ENCODE measurements around the gene CAPN7.

CAPN7 gene

GRCh38 chr3:15265655-15266509 lies 59.8 kb downstream of the CAPN7 start:
- peaks cover 50 to 57% of the 10 kb centered on the region in 2 donors for H3K4me1 Mint-ChIP-seq (ENCODE audit: low read depth in 2 of 2)
- peak overlapping the region; percentile 25 to 43 for H3K4me3 Mint-ChIP-seq

GRCh38 chr3:15266510-15267376 lies 60.7 kb downstream of the CAPN7 start:
- H3K4me1 Mint-ChIP-seq (ENCODE audit: low read depth in 2 of 2), result peaks cover 46 to 57% of the 10 kb centered on the region in 2 donors
- no peak for ATAC-seq (replicated peaks)
- no peaks in the 10 kb centered on the region for H3K9me3 Mint-ChIP-seq
- DNase-seq, result no peak
- peak overlapping the region; percentile 25 to 43 for H3K4me3 Mint-ChIP-seq
- H3K27ac Mint-ChIP-seq, result peak overlapping the region; percentile 71 to 90
- peaks cover 48% of the 10 kb centered on the region for H3K36me3 Mint-ChIP-seq (ENCODE audit: insufficient read depth)
- H3K27me3 Mint-ChIP-seq, result no peaks in the 10 kb centered on the region

More at GRCh38 chr3:15265655-15266509, 59.8 kb downstream of the CAPN7 start:
- no peak for ATAC-seq (replicated peaks)
- Mint-ChIP-seq H3K36me3 (ENCODE audit: insufficient read depth) (peaks cover 49% of the 10 kb centered on the region), H3K27me3 (no peaks in the 10 kb centered on the region), H3K9me3 (no peaks in the 10 kb centered on the region), H3K27ac (peak overlapping the region; percentile 79 to 90)
- DNase-seq, result no peak

DNA sequence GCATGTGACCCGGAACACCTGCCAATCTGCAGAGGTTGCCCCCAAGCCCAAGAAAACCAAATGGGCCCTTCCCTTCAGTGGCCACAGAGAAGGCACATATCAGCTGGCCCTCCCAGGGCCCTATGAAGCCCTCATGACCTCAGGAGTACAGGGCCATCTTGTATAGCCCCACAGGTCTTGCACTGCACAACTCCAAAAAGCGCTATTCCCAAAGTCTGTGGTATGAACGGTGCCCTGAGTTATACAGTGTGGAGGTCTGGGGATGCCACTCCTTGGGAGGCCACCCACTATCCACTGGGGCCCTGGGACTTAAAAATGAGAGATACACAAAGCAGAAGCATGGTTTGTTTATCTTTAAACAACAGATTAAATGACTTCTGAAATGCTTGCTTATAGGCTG lies 61.5 kb downstream of the CAPN7 start:
- H3K27me3 Mint-ChIP-seq, result no peaks in the 10 kb centered on the region

GRCh38 chr3:15268033-15268631 lies 62.1 kb downstream of the CAPN7 start:
- Mint-ChIP-seq H3K4me1 (ENCODE audit: low read depth in 2 of 2) (peaks cover 60 to 66% of the 10 kb centered on the region in 2 donors), H3K27me3 (no peaks in the 10 kb centered on the region), H3K9me3 (no peaks in the 10 kb centered on the region), H3K27ac (peak overlapping the region; percentile 32 to 67), H3K4me3 (peak overlapping the region in 1 of 2 donors; percentile 38), H3K36me3 (ENCODE audit: insufficient read depth) (peaks cover 53% of the 10 kb centered on the region)
- ATAC-seq (replicated peaks) (peak; percentile 32), DNase-seq (peak; percentile 83 to 85 (median 84))

More for the DNA sequence above, 61.5 kb downstream of the CAPN7 start:
- DNase-seq (no peak), ATAC-seq (replicated peaks) (no peak)
- Mint-ChIP-seq H3K36me3 (ENCODE audit: insufficient read depth) (peaks cover 50% of the 10 kb centered on the region), H3K9me3 (no peaks in the 10 kb centered on the region), H3K4me1 (ENCODE audit: low read depth in 2 of 2) (peaks cover 54 to 63% of the 10 kb centered on the region in 2 donors), H3K27ac (peak overlapping the region; percentile 67 to 90), H3K4me3 (no peak overlapping the region)

DNA sequence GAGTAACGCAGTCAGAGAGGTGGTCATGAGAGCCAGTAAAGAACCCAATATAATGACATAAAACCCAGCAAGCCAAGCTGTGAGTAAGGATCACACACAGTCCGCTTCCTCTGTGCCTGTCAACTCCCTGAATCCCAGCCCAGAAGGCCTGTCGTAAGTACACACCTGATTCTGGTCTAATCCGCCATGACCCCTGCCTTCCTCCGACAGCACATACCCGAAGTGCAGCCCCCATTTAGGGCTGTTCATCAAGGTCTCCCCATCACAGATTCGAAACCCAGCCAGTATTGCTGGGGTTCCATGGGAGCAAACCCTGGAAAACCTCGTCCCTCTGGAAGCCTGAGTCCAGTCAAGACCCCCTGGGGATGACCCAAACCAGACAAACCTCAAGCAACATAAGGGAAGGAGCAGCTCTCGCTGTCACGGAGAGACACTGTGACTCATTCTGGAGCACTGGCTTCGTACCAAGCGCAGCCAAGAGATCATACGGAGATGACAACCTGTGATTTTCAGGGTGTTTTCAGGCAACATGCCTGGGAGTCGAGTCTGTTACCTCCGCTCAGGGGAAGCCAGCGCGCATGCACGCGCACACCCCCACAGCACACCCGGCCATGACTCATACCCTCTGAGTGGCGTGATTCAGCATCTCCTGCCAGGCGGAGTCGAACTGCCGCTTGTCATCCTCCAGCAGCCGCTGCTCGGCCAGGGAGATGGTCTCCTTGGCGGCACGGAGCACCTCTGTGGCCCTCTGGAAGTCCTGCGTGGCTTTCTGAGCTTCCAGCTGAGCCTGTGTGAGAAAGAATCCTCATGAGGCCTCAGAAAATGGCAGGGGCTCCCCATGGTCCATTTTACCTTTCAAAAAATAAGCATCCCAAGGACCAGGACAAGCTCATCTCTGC lies 63.3 kb downstream of the CAPN7 start:
- H3K4me3 Mint-ChIP-seq, result peak overlapping the region; percentile 80 to 86
- H3K27me3 Mint-ChIP-seq, result no peaks in the 10 kb centered on the region
- peaks cover 66 to 72% of the 10 kb centered on the region in 2 donors for H3K4me1 Mint-ChIP-seq (ENCODE audit: low read depth in 2 of 2)
- peak; percentile 69 to 82 (median 79) for DNase-seq
- peak overlapping the region; percentile 90 to 95 for H3K27ac Mint-ChIP-seq
- H3K9me3 Mint-ChIP-seq, result no peaks in the 10 kb centered on the region
- peaks cover 55% of the 10 kb centered on the region for H3K36me3 Mint-ChIP-seq (ENCODE audit: insufficient read depth)
- peak; percentile 70 for ATAC-seq (replicated peaks)

DNA sequence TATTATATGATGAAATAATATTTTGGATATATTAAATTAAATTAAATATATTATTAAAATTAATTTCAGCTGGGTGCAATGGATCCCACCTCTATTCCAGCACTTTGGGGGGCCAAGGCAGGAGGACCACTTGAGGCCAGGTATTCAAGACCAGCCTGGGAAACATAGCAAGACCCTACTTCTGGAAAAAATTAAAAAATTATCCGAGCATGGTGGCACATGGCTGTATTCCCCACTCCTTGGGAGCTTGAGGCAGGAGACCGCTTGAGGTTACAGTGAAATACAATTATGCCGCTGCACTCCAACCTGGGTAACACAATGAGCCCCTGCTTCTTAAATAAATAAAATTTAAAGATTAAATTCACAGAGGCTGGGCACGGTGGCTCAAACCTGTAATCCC lies 65.0 kb downstream of the CAPN7 start:
- H3K4me1 Mint-ChIP-seq (ENCODE audit: low read depth in 2 of 2), result peaks cover 70 to 75% of the 10 kb centered on the region in 2 donors
- peaks cover 0 to 1% of the 10 kb centered on the region in 2 donors for H3K9me3 Mint-ChIP-seq
- H3K4me3 Mint-ChIP-seq, result peak overlapping the region; percentile 79 to 86
- DNase-seq, result no peak
- no peak for ATAC-seq (replicated peaks)
- peaks cover 58% of the 10 kb centered on the region for H3K36me3 Mint-ChIP-seq (ENCODE audit: insufficient read depth)
- H3K27ac Mint-ChIP-seq, result peak overlapping the region; percentile 96 to 98
- H3K27me3 Mint-ChIP-seq, result no peaks in the 10 kb centered on the region

DNA sequence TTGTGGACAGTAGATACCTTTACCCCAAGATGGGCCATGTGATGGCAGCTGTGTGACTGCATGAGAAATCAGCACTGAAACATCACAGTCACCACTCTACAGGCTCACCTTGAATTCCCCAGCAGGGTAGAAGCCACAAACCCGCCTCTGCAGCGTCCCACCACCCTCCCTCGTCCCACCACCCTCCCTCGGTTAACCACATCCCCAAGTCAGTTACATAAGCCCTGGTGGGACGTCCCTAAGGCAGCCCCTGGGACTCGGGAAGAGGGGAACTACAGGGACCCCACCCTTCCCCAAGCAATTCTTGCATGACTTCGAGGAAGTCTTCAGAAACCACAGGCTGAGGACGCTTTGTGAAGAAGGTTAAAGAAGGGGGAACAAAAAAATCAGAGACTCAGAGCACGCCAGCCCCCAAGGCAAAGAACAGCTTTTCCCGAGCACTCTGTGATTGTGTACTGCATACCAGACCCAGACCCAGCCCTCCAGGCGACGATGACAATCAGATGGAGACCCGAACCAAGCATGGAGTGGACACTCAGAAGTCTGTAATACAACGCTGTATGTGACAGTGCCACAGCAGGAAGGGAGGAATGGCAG lies 65.8 kb downstream of the CAPN7 start:
- Mint-ChIP-seq H3K36me3 (ENCODE audit: insufficient read depth) (peaks cover 52% of the 10 kb centered on the region), H3K4me1 (ENCODE audit: low read depth in 2 of 2) (peaks cover 70 to 75% of the 10 kb centered on the region in 2 donors), H3K9me3 (peaks cover 0 to 1% of the 10 kb centered on the region in 2 donors), H3K4me3 (peak overlapping the region; percentile 79 to 86), H3K27me3 (no peaks in the 10 kb centered on the region), H3K27ac (peak overlapping the region; percentile 96 to 98)
- ATAC-seq (replicated peaks), result peak; percentile 80
- DNase-seq, result peak; percentile 74 to 80 (median 75)

DNA sequence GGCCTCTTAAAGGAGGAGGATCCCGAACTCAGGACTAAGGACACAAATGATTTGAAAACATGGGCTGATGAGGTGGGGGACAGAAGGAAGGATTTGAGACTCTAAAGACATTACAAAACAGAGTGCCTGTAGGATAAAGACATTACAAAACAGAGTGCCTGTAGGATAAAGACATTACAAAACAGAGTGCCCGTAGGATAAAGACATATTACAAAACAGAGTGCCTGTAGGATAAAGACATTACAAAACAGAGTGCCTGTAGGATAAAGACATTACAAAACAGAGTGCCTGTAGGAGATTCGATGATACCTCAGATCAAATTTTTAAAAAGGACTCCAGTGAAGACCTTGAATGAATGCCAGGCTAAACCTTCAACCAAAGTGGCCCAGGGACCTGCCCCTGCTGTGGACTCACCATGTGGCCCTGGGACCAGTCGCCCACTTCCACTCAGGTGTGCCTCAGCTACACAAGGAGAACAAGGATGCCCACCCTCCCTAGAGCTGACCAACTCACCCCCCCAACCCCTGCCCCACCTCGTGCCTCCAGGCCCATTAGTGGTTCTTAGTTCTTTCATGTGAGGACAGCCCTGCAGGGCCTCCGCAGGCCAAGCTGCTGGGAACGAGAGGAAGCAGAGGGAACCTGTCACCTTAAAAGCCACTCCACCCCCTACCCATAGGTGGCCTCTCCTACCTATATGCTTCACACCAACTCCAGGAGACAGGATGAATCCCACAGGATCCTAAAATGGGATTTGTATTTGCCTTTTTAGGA lies 66.6 kb downstream of the CAPN7 start:
- Mint-ChIP-seq H3K4me1 (ENCODE audit: low read depth in 2 of 2) (peaks cover 73 to 81% of the 10 kb centered on the region in 2 donors), H3K4me3 (peak overlapping the region; percentile 79 to 86), H3K27ac (peak overlapping the region; percentile 96 to 98), H3K36me3 (ENCODE audit: insufficient read depth) (peaks cover 57% of the 10 kb centered on the region), H3K27me3 (no peaks in the 10 kb centered on the region), H3K9me3 (peaks cover 0 to 1% of the 10 kb centered on the region in 2 donors)
- DNase-seq (no peak), ATAC-seq (replicated peaks) (no peak)

DNA sequence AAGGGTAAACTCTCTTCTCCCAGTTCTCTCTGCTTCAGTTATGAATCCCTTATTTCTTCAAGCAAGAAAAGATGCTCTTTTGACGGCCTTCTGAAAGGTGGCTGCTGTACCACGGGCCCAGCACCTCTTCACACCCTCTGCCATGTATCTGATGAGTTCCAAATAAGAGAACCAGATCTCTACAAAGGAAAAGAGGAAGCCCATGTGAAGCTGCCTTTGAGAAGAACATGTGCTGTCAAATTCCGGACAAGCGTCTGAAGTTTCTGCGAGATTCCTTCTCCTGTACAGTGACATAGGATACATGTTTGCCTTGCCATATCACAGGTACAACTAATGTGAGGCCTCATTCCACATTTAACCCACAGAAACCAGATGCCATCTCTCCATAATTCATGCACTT lies 67.2 kb downstream of the CAPN7 start:
- Mint-ChIP-seq H3K27me3 (no peaks in the 10 kb centered on the region), H3K4me1 (ENCODE audit: low read depth in 2 of 2) (peaks cover 75 to 81% of the 10 kb centered on the region in 2 donors), H3K4me3 (peak overlapping the region in 1 of 2 donors; percentile 3), H3K27ac (peak overlapping the region; percentile 96 to 98), H3K9me3 (peaks cover 0 to 1% of the 10 kb centered on the region in 2 donors), H3K36me3 (ENCODE audit: insufficient read depth) (peaks cover 52% of the 10 kb centered on the region)
- DNase-seq (no peak), ATAC-seq (replicated peaks) (no peak)

DNA sequence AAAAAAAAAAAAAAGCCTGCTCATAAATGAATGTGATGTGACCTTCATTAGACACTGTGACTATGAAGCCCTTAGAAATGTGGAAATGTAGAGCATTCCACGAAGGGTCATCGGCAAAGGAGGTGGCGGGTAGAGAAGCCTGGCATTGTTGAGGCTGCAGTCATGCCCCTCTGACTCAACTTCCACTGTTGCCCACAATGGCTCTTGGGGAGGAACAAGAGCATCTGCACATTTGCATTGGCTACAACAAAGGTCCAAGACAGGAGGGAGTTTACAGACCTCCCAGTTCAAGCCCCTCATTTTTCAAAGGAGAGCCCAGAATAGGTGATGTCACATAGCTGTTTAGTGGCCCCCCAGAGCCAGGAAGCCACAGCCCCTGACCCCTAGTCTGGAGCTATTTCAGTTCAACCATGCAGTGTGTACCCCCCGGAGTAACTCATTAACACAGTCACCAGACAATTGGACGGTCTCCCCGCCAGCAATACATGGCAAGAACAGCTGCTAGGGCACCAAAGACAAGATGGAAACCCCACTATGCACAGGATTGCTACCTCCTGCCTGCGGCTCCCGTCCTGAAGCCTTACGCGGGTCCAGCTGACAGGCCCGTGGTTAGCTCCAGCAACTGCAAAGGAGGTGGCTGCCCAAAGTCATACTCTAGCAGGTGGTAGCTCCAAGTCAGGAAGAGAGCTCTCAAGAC lies 70.1 kb downstream of the CAPN7 start:
- ATAC-seq (replicated peaks) (no peak), DNase-seq (no peak)
- Mint-ChIP-seq H3K27me3 (no peaks in the 10 kb centered on the region), H3K4me1 (ENCODE audit: low read depth in 2 of 2) (peaks cover 72 to 90% of the 10 kb centered on the region in 2 donors), H3K9me3 (peaks cover 0 to 1% of the 10 kb centered on the region in 2 donors), H3K27ac (peak overlapping the region; percentile 90 to 98), H3K4me3 (no peak overlapping the region), H3K36me3 (ENCODE audit: insufficient read depth) (peaks cover 31% of the 10 kb centered on the region)

DNA sequence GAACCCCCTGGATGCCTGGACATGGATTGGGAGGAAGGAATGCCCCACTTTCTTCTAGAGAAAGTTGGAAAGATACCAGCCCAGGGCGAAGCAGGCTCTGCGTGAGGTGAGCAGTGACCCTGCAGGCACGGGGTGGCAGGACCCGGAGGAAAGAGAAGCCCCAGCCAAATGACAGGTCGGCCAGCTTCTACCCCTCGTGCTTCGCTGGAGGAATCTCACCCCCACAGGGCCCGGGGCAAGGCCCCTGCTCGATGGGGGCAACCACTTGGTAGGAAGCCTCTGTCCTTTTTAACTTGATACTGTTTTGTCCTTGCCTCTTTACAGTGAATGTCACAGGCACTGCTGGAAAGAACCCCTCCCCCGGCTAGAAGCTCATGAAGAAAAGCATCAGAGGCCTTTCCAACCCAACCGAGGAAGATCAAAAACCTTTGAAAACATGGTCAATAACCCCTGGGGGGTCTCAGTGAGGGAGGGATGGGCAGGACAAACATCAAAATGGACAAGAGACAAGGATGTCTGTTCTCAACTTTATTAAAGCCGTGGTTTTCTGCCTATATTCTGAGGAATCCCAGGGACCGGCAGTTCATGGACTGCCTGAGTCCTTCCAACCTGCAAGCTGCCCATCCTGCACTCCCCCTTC lies 71.9 kb downstream of the CAPN7 start:
- H3K4me1 Mint-ChIP-seq (ENCODE audit: low read depth in 2 of 2), result peaks cover 65 to 86% of the 10 kb centered on the region in 2 donors
- H3K36me3 Mint-ChIP-seq (ENCODE audit: insufficient read depth), result peaks cover 19% of the 10 kb centered on the region
- peak overlapping the region; percentile 13 to 46 for H3K4me3 Mint-ChIP-seq
- no peaks in the 10 kb centered on the region for H3K27me3 Mint-ChIP-seq
- H3K27ac Mint-ChIP-seq, result peak overlapping the region; percentile 49 to 77
- no peak for ATAC-seq (replicated peaks)
- DNase-seq, result no peak
- H3K9me3 Mint-ChIP-seq, result peaks cover 0 to 1% of the 10 kb centered on the region in 2 donors

Data from effector memory CD8-positive, alpha-beta T cell (primary cell).